PC-3 (cell line): ENCODE results near the gene PNCK. TPM values are rescaled to one million over a fixed set of nuclear protein-coding genes. Genes with fewer than 3 reads are reported as not detected.
"Not testable (repeated sequence)": the region's sequence is repeated elsewhere in the genome, so short reads cannot be mapped to it uniquely, and the experiment has no call there.

Experiments
- ATAC-seq: fragments of 200-7000 bp; cut with Tn5 transposase; 2 replicates; pipeline ENCODE4 v1.9.1; 2020; ENCODE audit warnings: mild to moderate bottlenecking, moderate library complexity
- BruUV-seq: library from RNA; stranded (reverse); fragments of 400-500 nt; replicated peaks from 2 replicates; lab custom pipeline; 2021; lab: Mats Ljungman, UMichigan
- CTCF ChIA-PET: fragments of 300-600 bp; sonication (Branson Sonifier 250); formaldehyde crosslinking; loops from one replicate; lab custom pipeline; 2022; ENCODE audit warnings: antibody characterized with exemption; lab: Charles Lee
- POLR2A ChIA-PET: fragments of 300-600 bp; sonication (Branson Sonifier 250); formaldehyde crosslinking; loops from one replicate; lab custom pipeline; 2022; ENCODE audit warnings: antibody characterized with exemption; ENCODE audit not compliant: unreplicated experiment; lab: Charles Lee
- DNase-seq: peaks from one replicate; pipeline ENCODE4 v3.0.0-alpha.2; 2015
- H2AFZ ChIP-seq: fragments of 300-600 bp; sonication (generic); 2 replicates; pipeline ENCODE4 v1.6.0; 2016; ENCODE audit warnings: antibody characterized with exemption, low read length
- H3F3A ChIP-seq: fragments of 300-600 bp; sonication (generic); one replicate; pipeline ENCODE4 v1.6.0; 2017; ENCODE audit warnings: antibody characterized with exemption, low read length, control low read depth, mild to moderate bottlenecking; ENCODE audit not compliant: unreplicated experiment
- H3K27ac ChIP-seq: fragments of 300-600 bp; sonication (generic); 2 replicates; pipeline ENCODE4 v1.5.1; 2016; ENCODE audit warnings: mild to moderate bottlenecking, low read length
- H3K27me3 ChIP-seq: fragments of 300-600 bp; sonication (generic); 2 replicates; pipeline ENCODE4 v1.6.1; 2016; ENCODE audit warnings: low read length, mixed read lengths
- H3K36me3 ChIP-seq: fragments of 300-600 bp; sonication (generic); 2 replicates; pipeline ENCODE4 v1.6.1; 2016; ENCODE audit warnings: low read depth, mixed run types, low read length, mixed read lengths
- H3K4me1 ChIP-seq: fragments of 300-600 bp; sonication (generic); 2 replicates; pipeline ENCODE4 v1.5.1; 2016; ENCODE audit warnings: low read length; ENCODE audit not compliant: insufficient read depth
- H3K4me2 ChIP-seq: fragments of 300-600 bp; sonication (generic); 2 replicates; pipeline ENCODE4 v1.6.0; 2016; ENCODE audit warnings: low read length
- H3K4me3 ChIP-seq: fragments of 300-600 bp; sonication (generic); 2 replicates; pipeline ENCODE4 v1.5.1; 2016; ENCODE audit warnings: mild to moderate bottlenecking, low read length, mixed read lengths
- H3K79me2 ChIP-seq: fragments of 300-600 bp; sonication (generic); 2 replicates; pipeline ENCODE4 v1.6.1; 2017; ENCODE audit warnings: low read length, mixed read lengths
- H3K9ac ChIP-seq: fragments of 300-600 bp; sonication (generic); 2 replicates; pipeline ENCODE4 v1.6.0; 2016; ENCODE audit warnings: mild to moderate bottlenecking, low read length
- H3K9me2 ChIP-seq: fragments of 300-600 bp; sonication (generic); replicated peaks from 2 replicates; pipeline ENCODE4 v1.6.1; 2016; ENCODE audit warnings: mixed run types, low read length, mixed read lengths
- H3K9me3 ChIP-seq: fragments of 300-600 bp; sonication (generic); 2 replicates; pipeline ENCODE4 v1.6.1; 2016; ENCODE audit warnings: low read length, mixed read lengths
- H4K20me1 ChIP-seq: fragments of 300-600 bp; sonication (generic); 2 replicates; pipeline ENCODE4 v1.6.1; 2016; ENCODE audit warnings: low read length, mixed read lengths
- CTCF ChIP-seq: fragments of 300-600 bp; sonication (generic); conservative IDR thresholded peaks from 2 replicates; pipeline ENCODE4 v1.5.1; 2017; ENCODE audit warnings: antibody characterized with exemption, low read depth, mild to moderate bottlenecking, low read length
- EZH2 ChIP-seq: fragments of 300-600 bp; sonication (generic); IDR thresholded peaks from one replicate; pipeline ENCODE4 v1.6.1; 2017; ENCODE audit warnings: antibody characterized with exemption, mild to moderate bottlenecking, low read length; ENCODE audit not compliant: unreplicated experiment
- EZH2phosphoT487 ChIP-seq: fragments of 300-600 bp; sonication (generic); IDR thresholded peaks from 2 replicates; pipeline ENCODE4 v1.6.1; 2018; ENCODE audit warnings: mild to moderate bottlenecking, antibody characterized with exemption, low read length, borderline replicate concordance
- intact Hi-C: fragments of 100-400 bp; cut with micrococcal nuclease; formaldehyde crosslinking; loops from 2 replicates; pipeline ENCODE4 v1.9.0; 2023
- total RNA-seq: library from RNA; depleted of rRNA; stranded (reverse); fragments of >200 nt; gene quantifications from 2 replicates; pipeline ENCODE4 v1.2.3, GENCODE V29; 2014

The PNCK gene
- total RNA-seq, 1 experiment from 2014 or later = 1.0 TPM

GRCh38 chrX:153692611-153693156 is 19.1 kb upstream of the PNCK start:
- H3K79me2 ChIP-seq = peaks cover 13% of the 10 kb centered on the region
- no peaks in the 10 kb centered on the region for H3K9me2 ChIP-seq
- no peaks in the 10 kb centered on the region for H3K27me3 ChIP-seq
- ChIA-PET CTCF (no interaction called here), POLR2A (no interaction called here)
- H2AFZ ChIP-seq = no peak overlapping the region
- no peaks in the 10 kb centered on the region for H3F3A ChIP-seq
- no peak overlapping the region for H3K4me2 ChIP-seq
- H3K9me3 ChIP-seq = no peaks in the 10 kb centered on the region
- H3K9ac ChIP-seq = no peak overlapping the region
- TF ChIP-seq EZH2phosphoT487 = no peak
- no peak for TF ChIP-seq EZH2
- TF ChIP-seq CTCF = no peak
- intact Hi-C loops = no loop called here
- DNase-seq (no peak), ATAC-seq (no peak)
- no peaks in the 10 kb centered on the region for H3K36me3 ChIP-seq
- BruUV-seq = no TSS peak
- peaks cover 12% of the 10 kb centered on the region for H3K4me1 ChIP-seq
- H3K4me3 ChIP-seq = no peak overlapping the region
- no peaks in the 10 kb centered on the region for H4K20me1 ChIP-seq
- no peak overlapping the region for H3K27ac ChIP-seq

GRCh38 chrX:153692003-153692402 is 18.4 kb upstream of the PNCK start:
- H3K4me2 ChIP-seq = no peak overlapping the region
- no peaks in the 10 kb centered on the region for H3K27me3 ChIP-seq
- no peaks in the 10 kb centered on the region for H3K9me2 ChIP-seq
- ATAC-seq = no peak
- no peak overlapping the region for H3K4me3 ChIP-seq
- H3F3A ChIP-seq = no peaks in the 10 kb centered on the region
- H3K27ac ChIP-seq = no peak overlapping the region
- TF ChIP-seq CTCF = no peak
- H3K9ac ChIP-seq = no peak overlapping the region
- no peak for DNase-seq
- no TSS peak for BruUV-seq
- intact Hi-C loops = no loop called here
- no peak overlapping the region for H2AFZ ChIP-seq
- no peaks in the 10 kb centered on the region for H4K20me1 ChIP-seq
- H3K36me3 ChIP-seq = no peaks in the 10 kb centered on the region
- CTCF ChIA-PET = no interaction called here
- POLR2A ChIA-PET = no interaction called here
- no peaks in the 10 kb centered on the region for H3K9me3 ChIP-seq
- peaks cover 12% of the 10 kb centered on the region for H3K4me1 ChIP-seq
- peaks cover 13% of the 10 kb centered on the region for H3K79me2 ChIP-seq

- POLR2A ChIA-PET = not testable (repeated sequence)
Measured at GRCh38 chrX:153691032-153691827, 17.6 kb upstream of the PNCK start.

More at GRCh38 chrX:153691032-153691827, 17.6 kb upstream of the PNCK start:
- H3K4me3 ChIP-seq, H3K36me3 ChIP-seq, H3K9ac ChIP-seq, CTCF ChIA-PET, H2AFZ ChIP-seq, H3K27ac ChIP-seq, H3K4me2 ChIP-seq, intact Hi-C loops, H3K9me3 ChIP-seq, H4K20me1 ChIP-seq, H3F3A ChIP-seq, H3K9me2 ChIP-seq, ATAC-seq, DNase-seq, BruUV-seq, H3K27me3 ChIP-seq: not testable (repeated sequence)
- Histone ChIP-seq H3K4me1 (peaks cover 12% of the 10 kb centered on the region), H3K79me2 (peaks cover 13% of the 10 kb centered on the region)
